Suppressor macrophage (primary cell): Measurements from ENCODE around the gene PNMA8B.
A peak's percentile ranks its signal among the peaks of the same experiment; 100 is the strongest.
"Not testable (repeated sequence)": the region's sequence is repeated elsewhere in the genome, so short reads cannot be mapped to it uniquely, and the experiment has no call there.

Source experiments
- DNase-seq, 4 experiments: peaks; one replicate each; pipeline ENCODE4 v3.0.0-alpha.2; 2020 to 2022
- total RNA-seq, 17 experiments: gene quantifications; one replicate each; lab custom pipeline; 2026; ENCODE audit warnings: mixed read lengths in 6 of 17, inconsistent platforms in 3 of 17; lab: John Stamatoyannopoulos, UW

Gene PNMA8B
- total RNA-seq: 0 to 1.1 (median 0.07) reads per million in 17 experiments

- DNase-seq: peak in 1 of 4 experiments; percentile 36
These were observed at the start of gene PNMA8B for GRCh38 chr19:46495786-46496099. Gene PNMA8B (minus strand): TSS chr19:46495867. CDS start chr19:46495465, 402 bp downstream.

GRCh38 chr19:46544651-46545050, 49.0 kb upstream of the PNMA8B start:
- peak; percentile 38 to 72 (median 64) for DNase-seq

- DNase-seq: peak; percentile 97 to 99 (median 98)
These were observed 47.0 kb upstream of the PNMA8B start for GRCh38 chr19:46542428-46543230.

GRCh38 chr19:46537136-46538097, 41.8 kb upstream of the PNMA8B start:
- DNase-seq: peak; percentile 63 to 82 (median 74)

GRCh38 chr19:46536391-46536790, 40.7 kb upstream of the PNMA8B start:
- no peak for DNase-seq

- DNase-seq: no peak
These were observed 38.0 kb upstream of the PNMA8B start for GRCh38 chr19:46533621-46534081.

- DNase-seq: no peak
These were observed 37.5 kb upstream of the PNMA8B start for GRCh38 chr19:46533078-46533620.

GRCh38 chr19:46530636-46531035, 35.0 kb upstream of the PNMA8B start:
- peak in 2 of 4 experiments; percentile 23 to 32 for DNase-seq

- peak; percentile 96 to 99 (median 98) for DNase-seq
These were observed 34.2 kb upstream of the PNMA8B start for GRCh38 chr19:46529622-46530451.

GRCh38 chr19:46528601-46529590, 33.2 kb upstream of the PNMA8B start:
- no peak for DNase-seq

- DNase-seq: not testable (repeated sequence)
These were observed 31.1 kb upstream of the PNMA8B start for GRCh38 chr19:46526801-46527200.

GRCh38 chr19:46524308-46524707, 28.6 kb upstream of the PNMA8B start:
- DNase-seq: no peak

- peak; percentile 45 to 74 (median 58) for DNase-seq
These were observed 27.3 kb upstream of the PNMA8B start for GRCh38 chr19:46522988-46523387.

GRCh38 chr19:46521241-46521868, 25.7 kb upstream of the PNMA8B start:
- no peak for DNase-seq

GRCh38 chr19:46520616-46521015, 24.9 kb upstream of the PNMA8B start:
- no peak for DNase-seq

GRCh38 chr19:46517471-46517870, 21.8 kb upstream of the PNMA8B start:
- no peak for DNase-seq

- DNase-seq: peak; percentile 42 to 84 (median 68)
These were observed 20.2 kb upstream of the PNMA8B start for GRCh38 chr19:46515879-46516350.

- DNase-seq: no peak
These were observed 19.6 kb upstream of the PNMA8B start for GRCh38 chr19:46515290-46515609.

- DNase-seq: no peak
These were observed 19.1 kb upstream of the PNMA8B start for GRCh38 chr19:46514589-46515289.
